ENCODE measurements around the gene ZNF354B. TPM values are rescaled to one million over a fixed set of nuclear protein-coding genes. Genes with fewer than 3 reads are reported as not detected.

The ZNF354B gene
- total RNA-seq, 1 experiment from 2014 or later = 10.6 TPM

GRCh38 chr5:178820001-178820400 lies 39.8 kb upstream of the ZNF354B start:
- Histone ChIP-seq H3F3A (ENCODE audit: insufficient read depth, low read depth) (no peaks in the 10 kb centered on the region), H2AFZ (no peak overlapping the region), H3K9me3 (ENCODE audit: insufficient read depth, low read depth) (no peaks in the 10 kb centered on the region), H4K20me1 (ENCODE audit: insufficient read depth) (no peaks in the 10 kb centered on the region), H3K27ac (no peak overlapping the region), H3K27me3 (ENCODE audit: insufficient read depth, low read depth) (no peaks in the 10 kb centered on the region), H3K4me2 (no peak overlapping the region), H3K9me2 (ENCODE audit: insufficient read depth) (no peaks in the 10 kb centered on the region), H3K79me2 (ENCODE audit: low read depth) (no peaks in the 10 kb centered on the region), H3K4me1 (replicated peaks; ENCODE audit: insufficient read depth) (no peaks in the 10 kb centered on the region), H3K36me3 (ENCODE audit: low read depth) (no peaks in the 10 kb centered on the region), H3K4me3 (no peak overlapping the region)
- TF ChIP-seq EZH2 (IDR thresholded peaks at IDR 0.05; ENCODE audit: low read depth) = no peak
- no peak for TF ChIP-seq CTCF (conservative IDR thresholded peaks at IDR 0.05)
- ChIA-PET CTCF (no interaction called here), POLR2A (ENCODE audit: unreplicated experiment) (no interaction called here)
- BruUV-seq (replicated peaks) = no TSS peak
- DNase-seq = no peak
- intact Hi-C loops (cut with micrococcal nuclease; ENCODE audit: unreplicated experiment) = no loop called here

- Histone ChIP-seq H3K79me2 (ENCODE audit: low read depth) (0 out of 2 replicates have a peak, but pooled peaks cover 6% of the 10 kb centered on the region), H3K27ac (no peak overlapping the region)
- CTCF ChIA-PET = no interaction called here
Observed at GRCh38 chr5:178825444-178825843, 34.3 kb upstream of the ZNF354B start.

GRCh38 chr5:178826216-178826615 lies 33.5 kb upstream of the ZNF354B start:
- no TSS peak for BruUV-seq (replicated peaks)
- no peaks in the 10 kb centered on the region for H3K27me3 ChIP-seq (ENCODE audit: insufficient read depth, low read depth)
- H3K79me2 ChIP-seq (ENCODE audit: low read depth) = 0 out of 2 replicates have a peak, but pooled peaks cover 6% of the 10 kb centered on the region
- no peak overlapping the region for H3K27ac ChIP-seq
- ChIA-PET CTCF (no interaction called here), POLR2A (ENCODE audit: unreplicated experiment) (interaction anchor here (0.6 kb wide), 1 partner anchor 41 kb away, joined by 3 read pairs; no protein-coding TSS in a partner anchor)
- DNase-seq = no peak
- TF ChIP-seq EZH2 (IDR thresholded peaks at IDR 0.05; ENCODE audit: low read depth) (no peak), CTCF (conservative IDR thresholded peaks at IDR 0.05) (no peak)
- H3K36me3 ChIP-seq (ENCODE audit: low read depth) = no peaks in the 10 kb centered on the region
- intact Hi-C loops (cut with micrococcal nuclease; ENCODE audit: unreplicated experiment) = no loop called here
- no peak overlapping the region for H2AFZ ChIP-seq
- H3F3A ChIP-seq (ENCODE audit: insufficient read depth, low read depth) = no peaks in the 10 kb centered on the region
- H4K20me1 ChIP-seq (ENCODE audit: insufficient read depth) = 0 out of 2 replicates have a peak, but pooled peaks cover 4% of the 10 kb centered on the region
- no peak overlapping the region for H3K4me2 ChIP-seq
- no peaks in the 10 kb centered on the region for H3K9me3 ChIP-seq (ENCODE audit: insufficient read depth, low read depth)
- no peaks in the 10 kb centered on the region for H3K9me2 ChIP-seq (ENCODE audit: insufficient read depth)
- H3K4me1 ChIP-seq (replicated peaks; ENCODE audit: insufficient read depth) = no peaks in the 10 kb centered on the region
- no peak overlapping the region for H3K4me3 ChIP-seq

More at GRCh38 chr5:178825444-178825843, 34.3 kb upstream of the ZNF354B start:
- H3K36me3 ChIP-seq (ENCODE audit: low read depth) = no peaks in the 10 kb centered on the region
- no peak for DNase-seq
- intact Hi-C loops (cut with micrococcal nuclease; ENCODE audit: unreplicated experiment) = no loop called here
- BruUV-seq (replicated peaks) = no TSS peak
- H2AFZ ChIP-seq = no peak overlapping the region
- H3K4me2 ChIP-seq = no peak overlapping the region
- POLR2A ChIA-PET (ENCODE audit: unreplicated experiment) = no interaction called here
- no peaks in the 10 kb centered on the region for H3K9me2 ChIP-seq (ENCODE audit: insufficient read depth)
- H3F3A ChIP-seq (ENCODE audit: insufficient read depth, low read depth) = no peaks in the 10 kb centered on the region
- H3K27me3 ChIP-seq (ENCODE audit: insufficient read depth, low read depth) = no peaks in the 10 kb centered on the region
- no peaks in the 10 kb centered on the region for H3K9me3 ChIP-seq (ENCODE audit: insufficient read depth, low read depth)
- H4K20me1 ChIP-seq (ENCODE audit: insufficient read depth) = 0 out of 2 replicates have a peak, but pooled peaks cover 4% of the 10 kb centered on the region
- H3K4me3 ChIP-seq = no peak overlapping the region
- H3K4me1 ChIP-seq (replicated peaks; ENCODE audit: insufficient read depth) = no peaks in the 10 kb centered on the region
- TF ChIP-seq EZH2 (IDR thresholded peaks at IDR 0.05; ENCODE audit: low read depth) (no peak), CTCF (conservative IDR thresholded peaks at IDR 0.05) (no peak)
